Measurements from ENCODE around the gene TMEM50B.
A peak's percentile ranks its signal among the peaks of the same experiment; 100 is the strongest.
"Not testable (repeated sequence)": the region's sequence is repeated elsewhere in the genome, so short reads cannot be mapped to it uniquely, and the experiment has no call there.

The TMEM50B gene

GRCh38 chr21:33491373-33492102 is 11.8 kb upstream of the TMEM50B start, which contains the start of gene DNAJC28:
Gene DNAJC28, minus strand, starts transcription at chr21:33491716. Its CDS starts 2,323 bp downstream, at chr21:33489393.
- no peaks in the 10 kb centered on the region for H3K9me3 ChIP-seq (ENCODE audit: control insufficient read depth, insufficient read depth, low read length)
- no peaks in the 10 kb centered on the region for H3K36me3 ChIP-seq (ENCODE audit: insufficient read depth, low read length)
- peak within 1 kb of the TSS; percentile 74 for H3K9ac ChIP-seq (ENCODE audit: low read depth, low read length)
- H3K4me1 ChIP-seq (ENCODE audit: insufficient read depth, low read length): no peaks in the 10 kb centered on the region; the same call in 1 of the 2 replicates

GRCh38 chr21:33490991-33491372 is 11.2 kb upstream of the TMEM50B start:
- peak overlapping the region; percentile 74 for H3K9ac ChIP-seq (ENCODE audit: low read depth, low read length)
- H3K36me3 ChIP-seq (ENCODE audit: insufficient read depth, low read length): no peaks in the 10 kb centered on the region
- no peaks in the 10 kb centered on the region; the same call in 1 of the 2 replicates for H3K4me1 ChIP-seq (ENCODE audit: insufficient read depth, low read length)
- H3K9me3 ChIP-seq (ENCODE audit: control insufficient read depth, insufficient read depth, low read length): no peaks in the 10 kb centered on the region

- no peak overlapping the region for H3K9ac ChIP-seq (ENCODE audit: low read depth, low read length)
- H3K36me3 ChIP-seq (ENCODE audit: insufficient read depth, low read length): no peaks in the 10 kb centered on the region
- no peaks in the 10 kb centered on the region for H3K4me1 ChIP-seq (ENCODE audit: insufficient read depth, low read length)
- no peaks in the 10 kb centered on the region for H3K9me3 ChIP-seq (ENCODE audit: control insufficient read depth, insufficient read depth, low read length)
Measured at GRCh38 chr21:33488936-33489335, 9.2 kb upstream of the TMEM50B start.

- Histone ChIP-seq H3K4me1 (ENCODE audit: insufficient read depth, low read length) (no peaks in the 10 kb centered on the region), H3K9ac (ENCODE audit: low read depth, low read length) (no peak overlapping the region), H3K36me3 (ENCODE audit: insufficient read depth, low read length) (no peaks in the 10 kb centered on the region), H3K9me3 (ENCODE audit: control insufficient read depth, insufficient read depth, low read length) (no peaks in the 10 kb centered on the region)
Measured at GRCh38 chr21:33487996-33488395, 8.2 kb upstream of the TMEM50B start.

GRCh38 chr21:33481314-33481943 is 1.7 kb upstream of the TMEM50B start:
- H3K4me1 ChIP-seq (ENCODE audit: insufficient read depth, low read length): no peaks in the 10 kb centered on the region; the same call in 1 of the 2 replicates
- no peaks in the 10 kb centered on the region for H3K36me3 ChIP-seq (ENCODE audit: insufficient read depth, low read length)
- H3K9ac ChIP-seq (ENCODE audit: low read depth, low read length): no peak overlapping the region
- H3K9me3 ChIP-seq (ENCODE audit: control insufficient read depth, insufficient read depth, low read length): no peaks in the 10 kb centered on the region

- Histone ChIP-seq H3K4me1 (ENCODE audit: insufficient read depth, low read length) (no peaks in the 10 kb centered on the region; the same call in 1 of the 2 replicates), H3K9ac (ENCODE audit: low read depth, low read length) (peak overlapping the region; percentile 93), H3K9me3 (ENCODE audit: control insufficient read depth, insufficient read depth, low read length) (no peaks in the 10 kb centered on the region), H3K36me3 (ENCODE audit: insufficient read depth, low read length) (no peaks in the 10 kb centered on the region)
Measured at GRCh38 chr21:33480481-33481103, 818 bp upstream of the TMEM50B start.

- no peaks in the 10 kb centered on the region for H3K36me3 ChIP-seq (ENCODE audit: insufficient read depth, low read length)
- H3K9me3 ChIP-seq (ENCODE audit: control insufficient read depth, insufficient read depth, low read length): no peaks in the 10 kb centered on the region
- peak overlapping the region; percentile 58 for H3K9ac ChIP-seq (ENCODE audit: low read depth, low read length)
- no peaks in the 10 kb centered on the region; the same call in 1 of the 2 replicates for H3K4me1 ChIP-seq (ENCODE audit: insufficient read depth, low read length)
Measured at GRCh38 chr21:33478935-33479678, 667 bp downstream of the TMEM50B start.

- no peaks in the 10 kb centered on the region for H3K9me3 ChIP-seq (ENCODE audit: control insufficient read depth, insufficient read depth, low read length)
- peak overlapping the region; percentile 58 for H3K9ac ChIP-seq (ENCODE audit: low read depth, low read length)
- H3K4me1 ChIP-seq (ENCODE audit: insufficient read depth, low read length): no peaks in the 10 kb centered on the region; the same call in 1 of the 2 replicates
- no peaks in the 10 kb centered on the region for H3K36me3 ChIP-seq (ENCODE audit: insufficient read depth, low read length)
Measured at GRCh38 chr21:33478182-33478581, 1.6 kb downstream of the TMEM50B start.

- Histone ChIP-seq H3K36me3 (ENCODE audit: insufficient read depth, low read length) (no peaks in the 10 kb centered on the region), H3K9me3 (ENCODE audit: control insufficient read depth, insufficient read depth, low read length) (no peaks in the 10 kb centered on the region), H3K4me1 (ENCODE audit: insufficient read depth, low read length) (no peaks in the 10 kb centered on the region; the same call in 1 of the 2 replicates), H3K9ac (ENCODE audit: low read depth, low read length) (no peak overlapping the region)
Measured at GRCh38 chr21:33477066-33477465, 2.7 kb downstream of the TMEM50B start.

GRCh38 chr21:33473344-33473743 is 6.4 kb downstream of the TMEM50B start:
- H3K9ac ChIP-seq (ENCODE audit: low read depth, low read length): no peak overlapping the region
- no peaks in the 10 kb centered on the region for H3K9me3 ChIP-seq (ENCODE audit: control insufficient read depth, insufficient read depth, low read length)
- no peaks in the 10 kb centered on the region for H3K36me3 ChIP-seq (ENCODE audit: insufficient read depth, low read length)
- H3K4me1 ChIP-seq (ENCODE audit: insufficient read depth, low read length): no peaks in the 10 kb centered on the region; the same call in 1 of the 2 replicates

GRCh38 chr21:33470701-33471100 is 9.1 kb downstream of the TMEM50B start:
- H3K36me3 ChIP-seq (ENCODE audit: insufficient read depth, low read length): no peaks in the 10 kb centered on the region
- H3K9ac ChIP-seq (ENCODE audit: low read depth, low read length): no peak overlapping the region
- no peaks in the 10 kb centered on the region for H3K9me3 ChIP-seq (ENCODE audit: control insufficient read depth, insufficient read depth, low read length)
- no peaks in the 10 kb centered on the region for H3K4me1 ChIP-seq (ENCODE audit: insufficient read depth, low read length)

- H3K9ac ChIP-seq (ENCODE audit: low read depth, low read length); H3K4me1 ChIP-seq (ENCODE audit: insufficient read depth, low read length); H3K36me3 ChIP-seq (ENCODE audit: insufficient read depth, low read length); H3K9me3 ChIP-seq (ENCODE audit: control insufficient read depth, insufficient read depth, low read length): not testable (repeated sequence)
Measured at GRCh38 chr21:33469183-33469582, 10.6 kb downstream of the TMEM50B start.

- Histone ChIP-seq H3K4me1 (ENCODE audit: insufficient read depth, low read length) (no peaks in the 10 kb centered on the region), H3K36me3 (ENCODE audit: insufficient read depth, low read length) (no peaks in the 10 kb centered on the region), H3K9me3 (ENCODE audit: control insufficient read depth, insufficient read depth, low read length) (no peaks in the 10 kb centered on the region), H3K9ac (ENCODE audit: low read depth, low read length) (no peak overlapping the region)
Measured at GRCh38 chr21:33461538-33462250, 18.1 kb downstream of the TMEM50B start.

GRCh38 chr21:33458861-33459260 is 20.9 kb downstream of the TMEM50B start:
- Histone ChIP-seq H3K4me1 (ENCODE audit: insufficient read depth, low read length) (no peaks in the 10 kb centered on the region; the same call in 1 of the 2 replicates), H3K9ac (ENCODE audit: low read depth, low read length) (no peak overlapping the region), H3K36me3 (ENCODE audit: insufficient read depth, low read length) (no peaks in the 10 kb centered on the region), H3K9me3 (ENCODE audit: control insufficient read depth, insufficient read depth, low read length) (no peaks in the 10 kb centered on the region)
